Keratinocyte (primary cell): ENCODE data around the gene TULP1.

Experiments used
- EZH2 ChIP-seq: IDR thresholded peaks from one replicate; pipeline ENCODE4 v1.6.1; 2012; ENCODE audit warnings: inconsistent platforms, mild to moderate bottlenecking, low read length, moderate library complexity
- TF ChIP-seq, protein P1 (sequence below), 3 experiments: IDR thresholded peaks in 1 of 3; conservative IDR thresholded peaks in 1 of 3; optimal IDR thresholded peaks in 1 of 3; 2 replicates in 2 of 3; 3 replicates in 1 of 3; pipeline versions ENCODE3 to v1.5.1; 2011; ENCODE audit warnings: low read length in 3 of 3, mild to moderate bottlenecking in 3 of 3, moderate library complexity in 2 of 3, control low read depth in 1 of 3, inconsistent platforms in 1 of 3; ENCODE audit not compliant: insufficient read depth in 2 of 3; ENCODE audit errors: extremely low read depth in 1 of 3

DNA sequence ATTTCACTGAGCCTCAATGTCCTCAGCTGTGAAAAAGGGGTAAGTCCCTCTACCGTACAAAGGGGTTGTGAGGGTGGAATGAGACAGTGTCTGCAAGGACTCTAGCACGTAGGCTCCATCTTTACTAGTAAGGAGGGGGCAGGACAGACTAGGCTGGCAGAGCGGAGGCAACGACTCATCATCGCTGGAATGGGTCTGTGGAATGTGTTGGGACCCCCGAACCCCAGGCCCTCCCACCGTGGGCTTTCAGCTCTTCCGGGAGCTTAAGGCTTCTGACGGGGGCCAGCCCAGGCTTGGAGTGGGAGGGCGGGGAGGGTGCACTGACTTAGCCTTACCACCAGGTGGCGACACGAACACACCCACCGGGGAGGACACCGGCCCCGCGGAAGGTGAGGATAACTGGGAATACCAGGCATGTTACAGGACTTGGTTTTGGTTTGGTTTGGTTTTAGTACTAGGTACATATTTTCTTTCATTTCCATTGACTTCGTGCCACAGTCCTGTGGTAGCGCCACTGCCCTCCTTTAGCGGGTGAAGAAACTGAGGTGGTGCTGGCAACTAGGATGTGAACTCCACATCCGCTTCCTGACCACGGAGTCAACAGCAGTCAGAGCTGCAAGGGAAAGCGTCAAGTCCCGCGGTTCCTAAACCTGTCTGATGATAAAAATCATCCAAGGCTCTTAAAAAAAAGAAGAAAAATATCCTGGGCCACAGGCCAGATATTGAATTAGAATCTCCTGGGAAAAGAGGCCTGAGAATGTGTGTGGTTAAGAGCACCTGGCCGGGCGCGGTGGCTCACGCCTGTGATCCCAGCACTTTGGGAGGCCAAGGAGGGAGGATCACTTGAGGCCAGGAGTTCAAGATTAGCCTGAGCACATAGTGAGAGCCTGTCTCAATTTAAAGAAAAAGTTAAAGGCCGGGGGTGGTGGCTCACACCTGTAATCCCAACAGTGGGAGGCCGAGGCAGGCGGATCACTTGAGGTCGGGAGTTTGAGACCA, 10.3 kb upstream of the TULP1 start:
- TF ChIP-seq EZH2, result no peak
- TF ChIP-seq, protein P1, sequence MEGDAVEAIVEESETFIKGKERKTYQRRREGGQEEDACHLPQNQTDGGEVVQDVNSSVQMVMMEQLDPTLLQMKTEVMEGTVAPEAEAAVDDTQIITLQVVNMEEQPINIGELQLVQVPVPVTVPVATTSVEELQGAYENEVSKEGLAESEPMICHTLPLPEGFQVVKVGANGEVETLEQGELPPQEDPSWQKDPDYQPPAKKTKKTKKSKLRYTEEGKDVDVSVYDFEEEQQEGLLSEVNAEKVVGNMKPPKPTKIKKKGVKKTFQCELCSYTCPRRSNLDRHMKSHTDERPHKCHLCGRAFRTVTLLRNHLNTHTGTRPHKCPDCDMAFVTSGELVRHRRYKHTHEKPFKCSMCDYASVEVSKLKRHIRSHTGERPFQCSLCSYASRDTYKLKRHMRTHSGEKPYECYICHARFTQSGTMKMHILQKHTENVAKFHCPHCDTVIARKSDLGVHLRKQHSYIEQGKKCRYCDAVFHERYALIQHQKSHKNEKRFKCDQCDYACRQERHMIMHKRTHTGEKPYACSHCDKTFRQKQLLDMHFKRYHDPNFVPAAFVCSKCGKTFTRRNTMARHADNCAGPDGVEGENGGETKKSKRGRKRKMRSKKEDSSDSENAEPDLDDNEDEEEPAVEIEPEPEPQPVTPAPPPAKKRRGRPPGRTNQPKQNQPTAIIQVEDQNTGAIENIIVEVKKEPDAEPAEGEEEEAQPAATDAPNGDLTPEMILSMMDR (optimal IDR thresholded peaks at IDR 0.05 in 1 of 3, IDR thresholded peaks at IDR 0.05 in 1 of 3, conservative IDR thresholded peaks at IDR 0.05 in 1 of 3; ENCODE audit: extremely low read depth in 1 of 3, insufficient read depth in 2 of 3, low read length in 3 of 3), result peak; percentile 70 to 99 (median 95)
